Lower lobe of right lung (tissue), 2 donors: ENCODE results near the gene UBR3. TPM values are rescaled to one million over a fixed set of nuclear protein-coding genes. Genes with fewer than 3 reads are reported as not detected.
"Not testable (repeated sequence)": the region's sequence is repeated elsewhere in the genome, so short reads cannot be mapped to it uniquely, and the experiment has no call there.

ENCODE experiments used
- ATAC-seq, 2 donors: fragments of 200-7000 bp; cut with Tn5 transposase; one replicate each; pipeline ENCODE4 v1.9.1; 2020 to 2022; ENCODE audit warnings: mild to moderate bottlenecking in 2 of 2, moderate library complexity in 2 of 2
- DNase-seq: peaks from one replicate; pipeline ENCODE4 v3.0.0-alpha.2; 2020
- H3K27ac ChIP-seq: fragments of 200-600 bp; one replicate; pipeline ENCODE4 v1.8.0; 2022
- H3K27me3 ChIP-seq: fragments of 200-600 bp; one replicate; pipeline ENCODE4 v1.8.0; 2022; ENCODE audit warnings: low read depth
- H3K36me3 ChIP-seq: fragments of 200-600 bp; one replicate; pipeline ENCODE4 v1.8.0; 2022; ENCODE audit warnings: mild to moderate bottlenecking
- H3K4me1 ChIP-seq: fragments of 200-600 bp; one replicate; pipeline ENCODE4 v1.8.0; 2022
- H3K4me3 ChIP-seq: fragments of 200-600 bp; one replicate; pipeline ENCODE4 v1.8.0; 2022; ENCODE audit warnings: mild to moderate bottlenecking
- H3K9me3 ChIP-seq: fragments of 200-600 bp; one replicate; pipeline ENCODE4 v1.8.0; 2022
- CTCF ChIP-seq: fragments of 200-600 bp; IDR thresholded peaks from one replicate; pipeline ENCODE4 v1.8.0; 2022; ENCODE audit warnings: antibody characterized with exemption, mild to moderate bottlenecking
- intact Hi-C: fragments of 100-400 bp; cut with DNase I; formaldehyde crosslinking; loops from one replicate; pipeline ENCODE4 v1.11.0; 2022
- total RNA-seq: library from RNA; stranded (reverse); fragmentation: NEBNext Ultra II Directional; extraction: Animal tissue kit (Norgen Biotek cat#: 25700); gene quantifications from one replicate; pipeline ENCODE4 v1.2.1, GENCODE V29; 2021
- donor health status: DM: no; HTN: yes; CAD: no; lungs with severe emphysema.

UBR3 gene
- total RNA-seq, 1 donor from 2014 or later, result 46.7 TPM

- Histone ChIP-seq H3K9me3 (no peaks in the 10 kb centered on the region), H3K27ac (no peak overlapping the region), H3K4me1 (no peaks in the 10 kb centered on the region), H3K27me3 (no peaks in the 10 kb centered on the region), H3K36me3 (peaks cover 55% of the 10 kb centered on the region), H3K4me3 (no peak overlapping the region)
- intact Hi-C loops, result no loop called here
- no peak for DNase-seq
- no peak for ATAC-seq
- TF ChIP-seq CTCF, result no peak
These were observed 118.8 kb downstream of the UBR3 start for GRCh38 chr2:169946092-169946491.

DNA sequence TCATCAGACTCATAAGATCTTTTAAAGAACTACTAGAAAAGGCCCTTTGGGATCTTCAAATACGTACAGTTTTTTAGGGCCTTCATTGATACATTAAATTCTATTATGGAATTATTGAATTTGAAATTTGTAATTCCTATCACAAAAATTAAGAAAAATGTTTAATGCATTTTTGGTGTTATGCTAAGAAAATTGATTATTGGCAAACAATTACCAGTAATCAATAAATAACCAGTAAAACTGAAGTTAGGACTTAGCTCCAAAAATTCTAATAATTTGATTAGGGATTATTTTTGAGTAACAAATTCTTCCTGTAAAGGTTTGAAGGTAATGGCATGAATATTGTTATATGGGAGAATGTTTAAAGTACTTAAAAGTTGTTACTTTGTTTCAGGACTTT is 119.3 kb downstream of the UBR3 start:
- intact Hi-C loops, result no loop called here
- H3K27me3 ChIP-seq, result no peaks in the 10 kb centered on the region
- DNase-seq, result no peak
- no peaks in the 10 kb centered on the region for H3K4me1 ChIP-seq
- no peak for ATAC-seq
- no peak overlapping the region for H3K27ac ChIP-seq
- H3K4me3 ChIP-seq, result no peak overlapping the region
- peaks cover 54% of the 10 kb centered on the region for H3K36me3 ChIP-seq
- no peaks in the 10 kb centered on the region for H3K9me3 ChIP-seq
- TF ChIP-seq CTCF, result no peak

DNA sequence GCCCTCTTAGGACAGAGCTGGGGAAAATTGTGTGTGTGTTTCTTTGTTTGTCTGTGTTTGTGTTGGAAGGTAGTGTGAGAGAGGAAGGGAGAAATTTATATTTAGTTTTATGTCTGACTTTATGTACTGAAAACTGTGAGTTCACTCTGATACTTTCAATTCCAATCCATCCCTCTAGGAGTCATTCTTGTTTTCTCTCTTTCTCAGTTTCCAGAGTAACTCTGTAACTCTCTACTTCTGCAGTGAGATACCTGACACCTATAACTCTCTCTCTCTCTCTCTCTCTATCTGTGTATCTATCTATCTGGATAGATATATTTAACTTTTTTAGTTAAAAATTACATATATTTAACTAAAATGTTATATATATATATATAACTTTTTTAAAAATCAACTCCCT is 128.7 kb downstream of the UBR3 start:
- Histone ChIP-seq H3K4me3 (no peak overlapping the region), H3K27ac (no peak overlapping the region), H3K4me1 (no peaks in the 10 kb centered on the region), H3K9me3 (no peaks in the 10 kb centered on the region), H3K27me3 (no peaks in the 10 kb centered on the region), H3K36me3 (peaks cover 27% of the 10 kb centered on the region)
- intact Hi-C loops, result no loop called here
- no peak for ATAC-seq
- TF ChIP-seq CTCF, result no peak
- no peak for DNase-seq

GRCh38 chr2:169957219-169957618 is 130.0 kb downstream of the UBR3 start:
- H3K4me1 ChIP-seq, H3K27ac ChIP-seq, H3K4me3 ChIP-seq, H3K9me3 ChIP-seq, DNase-seq, intact Hi-C loops, H3K27me3 ChIP-seq, ATAC-seq: not testable (repeated sequence)
- H3K36me3 ChIP-seq, result peaks cover 32% of the 10 kb centered on the region

DNA sequence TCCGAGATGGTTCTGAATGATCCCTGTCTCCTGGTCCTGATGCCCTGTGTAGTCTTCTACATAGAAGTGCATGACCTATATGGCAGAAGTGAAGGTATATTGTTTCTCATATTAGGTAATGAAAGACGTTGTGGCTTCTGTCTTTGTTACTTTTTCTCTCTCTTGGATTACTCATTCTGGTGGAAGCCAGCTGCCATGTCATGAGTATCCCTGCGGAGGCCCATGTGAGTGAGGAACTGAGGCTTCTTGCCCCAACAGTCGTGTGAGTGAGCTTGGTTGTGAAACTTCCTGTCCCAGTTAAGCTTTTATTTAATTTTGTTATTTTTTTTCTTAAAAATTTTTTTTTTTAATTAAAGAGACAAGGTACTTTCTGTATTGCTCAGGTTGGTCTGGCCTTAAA is 134.7 kb downstream of the UBR3 start:
- Histone ChIP-seq H3K27me3 (no peaks in the 10 kb centered on the region), H3K9me3 (no peaks in the 10 kb centered on the region), H3K4me1 (no peaks in the 10 kb centered on the region), H3K4me3 (no peak overlapping the region), H3K27ac (no peak overlapping the region), H3K36me3 (peaks cover 53% of the 10 kb centered on the region)
- DNase-seq (peak; percentile 56), ATAC-seq (peak in 1 of 2 donors; percentile 57)
- intact Hi-C loops, result no loop called here
- no peak for TF ChIP-seq CTCF

GRCh38 chr2:169963786-169964185 is 136.5 kb downstream of the UBR3 start:
- Histone ChIP-seq H3K27ac (no peak overlapping the region), H3K4me3 (no peak overlapping the region), H3K27me3 (no peaks in the 10 kb centered on the region), H3K4me1 (no peaks in the 10 kb centered on the region), H3K9me3 (no peaks in the 10 kb centered on the region), H3K36me3 (peaks cover 44% of the 10 kb centered on the region)
- TF ChIP-seq CTCF, result no peak
- intact Hi-C loops, result no loop called here
- no peak for DNase-seq
- ATAC-seq, result no peak
